Measurements from ENCODE around the gene CIBAR2.
"Not testable (repeated sequence)": the region's sequence is repeated elsewhere in the genome, so short reads cannot be mapped to it uniquely, and the experiment has no call there.

Gene CIBAR2

DNA sequence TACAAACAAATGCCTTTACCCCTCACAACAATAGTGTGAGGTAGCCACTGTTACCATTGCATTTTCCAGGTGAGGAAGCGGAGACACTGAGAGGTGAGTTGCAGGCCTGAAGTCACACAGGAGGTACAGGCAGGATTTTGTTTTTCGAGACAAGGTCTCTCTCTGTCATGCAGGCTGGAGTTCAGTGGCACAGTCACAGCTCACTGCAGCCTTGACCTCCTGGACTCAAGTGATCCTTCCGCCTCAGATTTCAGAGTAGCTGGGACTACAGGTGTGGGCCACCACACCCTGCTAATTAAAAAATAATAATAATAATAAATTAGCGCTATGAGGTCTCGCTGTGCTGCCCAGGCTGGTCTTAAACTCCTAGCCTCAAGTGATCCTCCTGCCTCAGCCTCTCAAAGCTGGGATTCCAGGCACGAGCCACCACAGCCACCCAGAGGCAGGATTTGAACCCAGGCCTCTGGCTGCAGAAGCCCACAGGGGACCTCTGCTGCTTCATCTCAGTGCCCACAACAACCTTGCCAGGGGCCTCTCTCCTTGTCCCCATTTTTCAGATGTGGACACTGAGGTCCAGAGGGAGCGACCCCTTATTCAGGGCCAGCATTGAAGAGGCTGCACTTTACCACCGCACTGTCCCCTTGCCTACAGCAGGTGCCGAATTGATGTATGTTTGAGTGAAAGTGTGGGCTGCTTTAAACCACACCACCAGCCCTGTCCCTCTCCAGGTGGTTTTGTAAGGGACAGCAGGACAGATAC is 16.0 kb upstream of the CIBAR2 start:
- DNase-seq (ENCODE audit: low read depth in 2 of 2) = no peak

DNA sequence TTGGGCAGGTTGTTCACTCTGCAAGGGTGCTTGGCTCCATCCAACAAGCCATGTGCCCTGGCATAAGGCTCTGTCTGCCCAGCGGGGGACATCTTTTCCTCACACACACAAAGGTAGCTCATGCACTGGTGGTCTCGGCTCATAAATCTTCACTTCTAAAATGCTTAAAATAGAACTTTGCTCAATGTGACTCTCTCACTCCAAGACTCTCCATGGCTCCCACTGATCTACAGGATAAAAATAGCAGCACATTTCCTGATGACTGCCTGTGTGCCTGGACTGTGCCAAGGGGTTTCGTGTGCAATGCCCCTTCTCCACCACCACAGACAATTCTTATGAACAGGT is 15.1 kb upstream of the CIBAR2 start:
- DNase-seq (ENCODE audit: low read depth in 2 of 2) = no peak

DNA sequence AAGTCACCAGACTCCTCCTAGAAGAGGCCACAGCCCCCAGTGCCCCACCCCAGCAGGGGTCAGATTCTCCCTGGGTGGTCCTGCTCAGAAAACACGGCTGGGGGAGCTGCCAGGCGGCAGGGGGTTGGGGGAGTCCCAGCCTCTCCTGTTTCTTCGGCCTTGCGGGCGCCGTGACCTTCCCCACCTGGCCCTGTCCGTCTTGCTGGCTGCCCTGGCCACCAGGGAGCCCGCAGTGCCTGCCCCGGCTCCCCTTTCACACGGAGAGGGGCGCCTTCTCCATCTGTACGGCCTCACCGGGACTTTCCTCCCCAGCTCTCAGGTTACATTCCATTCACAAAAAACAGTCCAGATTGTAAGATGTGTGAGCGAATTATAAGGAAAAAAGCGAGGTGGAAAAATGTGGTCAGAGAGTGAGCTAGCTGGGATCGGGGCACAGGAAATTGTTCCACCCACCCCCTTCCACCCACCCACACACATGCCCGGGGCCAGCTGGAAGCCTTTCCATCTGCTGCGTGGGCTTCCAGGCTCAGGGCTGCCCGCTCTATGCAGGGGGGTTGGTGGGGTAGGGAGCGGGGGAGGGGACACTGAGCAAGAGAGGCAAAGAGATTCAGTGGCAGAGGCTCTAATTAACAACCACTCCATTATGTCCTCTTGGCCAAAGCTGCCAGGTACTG is 14.6 kb upstream of the CIBAR2 start:
- peak in 1 of 2 donors; percentile 14 for DNase-seq (ENCODE audit: low read depth in 2 of 2)

DNA sequence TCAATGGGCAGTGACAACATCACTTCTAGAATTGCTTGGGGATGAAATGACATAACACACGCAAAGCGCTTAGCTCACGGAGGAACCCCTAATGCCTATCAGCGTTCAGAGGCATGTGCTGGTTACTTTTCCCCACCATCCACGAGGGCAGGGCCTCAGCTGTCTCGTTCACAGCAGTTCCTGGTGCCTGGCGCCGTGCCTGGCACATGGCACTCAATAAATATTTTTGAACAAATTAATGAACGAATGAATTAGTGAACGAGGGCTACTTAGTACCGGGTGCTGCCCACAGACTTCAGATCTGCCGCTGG is 14.1 kb upstream of the CIBAR2 start:
- DNase-seq (ENCODE audit: low read depth in 2 of 2) = no peak

DNA sequence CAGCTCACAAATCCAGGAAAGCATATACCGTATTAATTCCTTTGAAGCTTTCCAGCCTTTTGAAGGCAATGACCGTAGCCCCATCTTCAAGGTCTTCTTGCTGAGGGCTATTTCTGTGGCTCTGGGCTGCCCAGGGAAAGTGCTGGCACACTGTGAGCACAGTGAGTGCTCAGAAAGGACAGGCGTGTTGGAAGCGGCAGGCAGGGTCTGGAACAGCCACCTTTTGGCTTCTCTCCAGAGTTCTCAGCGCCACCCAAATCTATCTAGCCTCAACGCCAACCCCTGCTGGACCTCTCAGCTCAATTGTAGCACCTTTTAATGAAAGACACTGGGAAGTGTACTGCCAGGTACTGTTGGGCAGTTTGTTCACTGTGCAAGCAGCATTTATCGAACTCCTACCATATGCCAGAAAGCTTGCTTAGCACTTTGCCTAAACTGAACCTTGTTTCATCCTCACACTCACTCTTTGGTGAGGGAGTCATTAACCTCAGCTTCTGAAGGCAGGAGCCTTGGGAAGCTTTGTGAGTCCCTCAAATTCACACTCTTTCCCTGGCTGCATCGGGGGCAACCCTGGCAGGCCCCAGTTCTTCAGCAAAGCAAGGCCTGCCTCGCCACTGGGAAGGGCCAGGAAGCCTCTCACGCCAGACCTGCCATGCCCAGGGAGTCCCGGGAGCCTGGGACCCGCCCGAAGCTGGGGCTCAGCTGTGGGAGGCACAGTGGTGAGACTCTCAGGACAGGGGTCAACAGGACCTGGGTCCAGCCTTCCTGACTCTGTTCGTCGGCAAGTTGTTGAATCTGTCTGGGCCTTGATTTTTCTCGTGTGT is 13.5 kb upstream of the CIBAR2 start:
- DNase-seq (ENCODE audit: low read depth in 2 of 2) = no peak

DNA sequence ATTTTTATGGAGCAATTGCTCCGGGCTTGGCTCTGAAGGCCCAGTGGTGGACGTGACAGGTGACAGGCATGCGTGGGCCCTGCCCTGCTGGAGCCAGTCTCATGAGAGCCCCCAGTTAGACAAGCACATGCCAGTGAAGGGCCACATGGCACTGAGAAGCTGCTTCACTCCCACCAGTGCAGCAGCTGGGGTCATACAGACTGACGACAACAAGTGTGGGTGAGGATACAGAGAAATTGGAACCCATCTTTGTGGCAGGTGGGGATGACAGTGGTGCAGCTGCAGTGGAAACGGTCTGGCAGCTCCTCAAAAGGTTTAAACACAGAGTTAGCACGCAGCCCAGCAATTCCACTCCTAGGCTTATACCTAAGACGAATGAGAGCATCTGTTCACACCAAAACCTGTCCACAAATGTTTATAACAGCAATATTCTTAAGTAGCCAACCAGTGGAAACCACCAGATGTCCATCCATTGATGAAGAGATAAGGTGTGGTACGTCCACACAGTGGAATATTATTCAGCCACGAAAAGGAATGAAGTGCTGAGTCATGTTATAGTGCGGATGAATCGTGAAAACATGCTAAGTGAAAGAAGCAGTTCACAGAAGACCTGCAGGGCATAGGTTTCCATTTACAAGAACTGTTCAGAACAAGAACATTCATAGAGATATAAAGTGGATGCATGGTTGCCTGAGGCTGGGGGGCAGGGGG is 12.5 kb upstream of the CIBAR2 start:
- DNase-seq (ENCODE audit: low read depth in 2 of 2) = no peak

DNA sequence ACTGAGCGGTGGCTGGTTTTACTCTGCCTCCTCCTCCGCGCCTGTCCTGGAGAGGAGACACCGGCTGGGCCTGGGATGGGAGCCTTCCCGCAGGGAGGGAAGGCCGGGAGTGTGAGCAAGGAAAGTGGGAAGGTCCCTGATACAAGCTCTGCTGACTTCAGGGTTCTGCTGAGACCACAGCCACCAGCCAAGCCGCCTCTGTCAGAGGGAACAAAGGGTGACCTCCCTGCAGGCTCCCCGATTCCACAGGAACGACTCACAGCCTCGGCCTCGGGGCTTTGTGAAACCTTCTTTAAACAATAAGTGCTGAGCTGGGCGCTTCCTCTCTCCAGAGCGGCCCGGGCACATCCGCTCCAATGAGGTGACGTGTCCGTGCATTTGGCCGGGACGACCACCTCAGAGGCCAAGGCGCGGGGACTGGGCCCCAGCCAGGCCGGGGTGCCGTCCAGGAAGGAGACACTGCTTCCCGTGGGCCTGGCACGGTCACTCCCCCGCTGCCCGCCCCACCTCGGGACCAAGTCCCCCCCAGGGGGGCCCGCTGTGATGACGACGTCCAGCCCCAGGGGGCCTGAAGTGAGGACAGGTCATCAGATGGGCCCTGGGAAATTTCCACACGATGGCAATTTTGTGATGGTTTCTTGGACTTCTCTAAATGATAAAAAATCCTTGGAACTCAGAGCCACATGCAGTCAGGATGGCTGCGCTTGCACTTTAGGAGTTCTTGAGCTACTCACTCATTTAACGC is 11.8 kb upstream of the CIBAR2 start:
- DNase-seq (ENCODE audit: low read depth in 2 of 2) = no peak

DNA sequence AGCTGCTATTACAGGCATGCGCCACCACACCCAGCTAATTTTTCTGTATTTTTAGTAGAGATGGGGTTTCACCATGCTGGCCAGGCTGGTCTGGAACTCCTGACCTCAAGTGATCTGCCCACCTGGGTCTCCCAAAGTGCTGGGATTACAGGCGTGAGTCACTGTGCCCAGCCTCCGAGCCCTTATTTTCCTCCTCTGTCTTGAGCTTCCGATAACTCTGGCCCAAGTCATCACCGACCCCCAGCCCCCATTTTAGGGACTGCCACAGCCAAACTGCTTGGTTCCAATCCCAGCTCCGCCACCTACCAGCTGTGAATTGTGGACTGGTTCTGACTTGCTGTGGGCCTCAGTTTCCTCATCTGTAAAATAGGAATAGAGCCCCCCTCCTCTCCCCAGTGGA is 11.2 kb upstream of the CIBAR2 start:
- DNase-seq (ENCODE audit: low read depth in 2 of 2) = not testable (repeated sequence)

DNA sequence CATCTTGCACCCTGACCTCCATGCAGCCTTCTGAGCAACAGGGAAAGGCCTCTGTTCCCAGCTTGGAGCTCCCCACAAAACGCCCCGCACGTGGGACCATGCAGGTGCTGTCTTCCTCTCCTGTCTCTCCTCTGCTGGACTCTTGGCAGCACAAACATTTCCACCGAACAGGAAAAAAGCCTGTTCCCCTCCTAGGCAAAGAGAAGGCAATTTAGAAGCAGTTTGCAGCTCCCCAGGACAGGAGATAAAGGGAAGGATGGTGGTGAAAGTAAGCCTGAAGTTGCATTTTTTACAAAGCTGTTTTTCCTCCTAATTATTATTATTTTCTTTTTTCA is 7.7 kb upstream of the CIBAR2 start:
- DNase-seq (ENCODE audit: low read depth in 2 of 2) = no peak

DNA sequence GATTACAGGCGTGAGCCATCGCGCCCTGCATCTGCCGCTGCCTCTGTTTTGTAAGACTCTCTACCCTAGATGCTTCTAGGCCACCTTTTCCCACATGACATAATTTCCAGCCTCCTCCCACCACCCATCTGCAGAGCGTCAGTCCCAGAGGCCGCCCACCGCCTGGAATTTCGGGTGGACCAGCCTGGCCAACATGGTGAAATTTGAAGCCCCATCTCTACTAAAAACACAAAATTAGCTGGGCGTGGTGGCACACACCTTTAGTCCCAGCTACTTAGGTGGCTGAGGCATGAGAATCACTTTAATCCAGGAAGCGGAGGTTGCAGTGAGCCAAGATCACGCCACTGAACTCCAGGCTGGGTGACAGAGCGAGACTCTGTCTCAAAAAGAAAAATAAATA is 5.1 kb upstream of the CIBAR2 start:
- DNase-seq (ENCODE audit: low read depth in 2 of 2) = no peak

DNA sequence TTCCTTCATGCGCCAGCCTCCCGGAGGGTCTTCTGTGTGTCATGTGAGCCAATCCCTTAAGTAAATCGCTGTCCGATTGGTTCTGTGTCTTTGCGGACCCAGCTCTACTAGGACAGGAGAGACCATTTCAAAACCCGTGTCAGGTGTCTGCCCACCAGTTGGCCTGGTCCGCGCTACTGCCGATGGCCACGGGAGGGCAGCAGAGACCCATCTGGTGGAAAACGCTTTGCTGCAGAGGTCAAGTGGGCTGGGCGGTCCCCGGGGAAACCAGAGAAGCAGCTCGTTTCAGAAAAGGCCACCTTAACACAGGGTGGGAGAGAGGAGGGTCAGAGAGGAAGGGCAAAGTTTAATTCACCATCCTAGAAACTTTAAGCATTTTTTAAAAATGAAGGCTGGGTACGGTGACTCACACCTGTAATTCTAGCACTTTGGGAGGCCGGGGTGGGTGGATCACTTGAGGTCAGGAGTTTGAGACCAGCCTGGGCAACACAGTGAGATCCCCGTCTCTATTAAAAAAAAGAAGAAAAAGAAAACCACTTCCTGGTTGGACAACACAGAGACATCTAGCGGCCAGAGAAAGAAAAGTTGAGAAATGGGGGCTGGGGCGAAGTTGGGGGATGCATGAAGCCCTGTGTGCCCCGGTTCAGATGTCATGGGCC is 2.8 kb upstream of the CIBAR2 start:
- DNase-seq (ENCODE audit: low read depth in 2 of 2) = peak; percentile 77 to 78

DNA sequence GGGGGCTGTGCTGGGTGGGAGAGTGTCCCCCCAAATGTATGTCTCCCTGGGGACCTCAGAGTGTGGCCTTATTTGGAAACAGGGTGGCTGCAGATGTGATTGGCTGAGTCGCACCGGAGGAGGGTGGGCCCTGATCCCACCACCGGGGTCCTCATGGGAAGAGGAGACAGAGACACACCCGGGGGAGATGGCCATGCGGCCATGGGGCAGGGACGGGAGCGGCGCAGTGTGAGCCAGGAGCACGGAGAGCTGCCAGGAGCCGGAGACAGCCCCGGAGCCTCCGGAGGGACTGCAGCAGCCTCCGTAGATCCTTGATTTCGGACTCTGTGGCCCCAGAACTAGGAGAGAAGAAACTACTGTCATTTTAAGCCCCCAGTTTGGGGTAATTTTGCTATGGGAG is 1.6 kb upstream of the CIBAR2 start:
- no peak for DNase-seq (ENCODE audit: low read depth in 2 of 2)

DNA sequence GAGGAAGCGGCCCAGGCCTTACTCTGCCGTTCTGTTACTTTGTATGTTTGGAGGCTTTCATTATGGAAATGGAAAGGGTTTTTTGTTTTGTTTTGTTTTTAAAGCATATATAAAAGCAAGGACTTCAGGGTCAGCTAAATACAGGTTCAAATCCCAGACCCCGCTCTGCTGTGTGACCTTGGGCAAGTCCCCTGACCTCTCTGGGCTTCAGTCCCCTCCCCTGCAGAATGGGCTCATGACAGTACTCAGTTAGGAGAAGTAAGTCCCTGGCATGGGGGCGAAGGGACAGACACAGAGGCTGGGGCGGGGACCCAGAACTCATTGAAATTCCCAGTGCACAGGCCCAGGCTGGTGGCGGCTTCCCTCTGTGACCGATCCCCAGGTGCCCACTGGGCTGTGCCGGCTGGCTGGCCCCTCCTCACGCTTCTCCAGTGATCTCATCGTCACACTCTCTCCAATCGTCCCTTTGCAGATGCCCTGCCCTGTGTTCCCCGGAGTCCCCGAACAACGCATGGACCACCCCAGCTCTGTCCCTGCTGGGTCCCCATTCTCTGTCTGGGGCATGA is 979 bp upstream of the CIBAR2 start:
- no peak for DNase-seq (ENCODE audit: low read depth in 2 of 2)

DNA sequence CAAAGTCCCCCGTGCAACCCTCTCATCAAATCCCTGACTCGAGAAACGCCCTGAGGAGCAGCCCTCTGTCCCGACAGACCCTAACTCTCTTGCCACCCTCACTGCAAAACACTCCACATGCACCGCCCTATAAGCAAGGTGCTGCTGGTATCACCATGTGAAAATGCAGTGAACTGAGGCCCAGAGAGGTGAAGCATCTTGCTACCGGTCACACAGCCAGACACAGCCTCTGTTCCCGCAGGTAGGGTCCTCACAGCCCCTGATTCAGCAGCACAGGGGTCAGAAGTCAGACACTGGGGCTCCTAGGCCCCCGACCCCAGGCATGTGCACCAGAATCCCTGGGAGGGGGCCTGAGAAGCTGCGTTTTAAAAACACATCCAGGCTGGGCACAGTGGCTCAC is 1.1 kb downstream of the CIBAR2 start:
- DNase-seq (ENCODE audit: low read depth in 2 of 2) = no peak

DNA sequence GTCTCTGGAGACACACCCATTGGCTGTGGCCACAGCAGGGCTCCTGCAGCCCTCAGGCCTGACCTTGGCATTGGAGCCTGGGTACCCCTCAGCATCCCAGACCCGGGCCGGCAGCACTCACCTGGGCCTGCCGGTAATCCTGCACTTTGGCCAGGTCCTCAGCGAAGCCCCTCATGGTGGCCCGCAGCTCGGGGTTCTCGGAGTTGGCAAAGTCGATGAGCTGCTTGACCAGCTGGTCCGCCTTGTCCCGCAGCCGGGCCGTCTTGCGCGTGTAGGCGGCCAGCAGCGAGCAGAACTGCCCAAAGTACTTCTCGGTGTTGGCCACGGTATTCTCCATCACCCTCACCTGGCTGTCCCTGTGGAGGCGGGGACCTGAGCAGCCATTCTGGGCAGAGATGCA is 2.2 kb downstream of the CIBAR2 start:
- no peak for DNase-seq (ENCODE audit: low read depth in 2 of 2)

DNA sequence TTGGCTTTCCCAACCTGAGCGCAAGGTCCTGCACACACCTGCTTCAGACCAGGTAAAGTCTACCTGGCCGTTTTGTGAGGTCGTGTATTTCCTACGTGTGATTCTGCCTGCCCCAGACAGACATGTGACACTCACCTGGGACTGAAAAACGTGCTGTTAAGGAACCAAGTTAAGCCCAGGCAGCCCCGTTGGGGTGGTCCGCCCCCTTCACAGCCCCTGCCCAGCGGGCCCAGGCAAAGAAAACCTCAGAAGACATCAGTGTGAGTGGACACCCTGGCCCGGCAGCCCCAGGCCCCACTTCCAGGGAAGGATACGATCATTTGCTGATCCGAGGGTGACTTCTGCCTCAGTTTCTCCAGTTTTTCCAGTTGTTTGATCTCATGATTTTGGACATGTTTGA is 4.7 kb downstream of the CIBAR2 start:
- DNase-seq (ENCODE audit: low read depth in 2 of 2) = no peak

DNA sequence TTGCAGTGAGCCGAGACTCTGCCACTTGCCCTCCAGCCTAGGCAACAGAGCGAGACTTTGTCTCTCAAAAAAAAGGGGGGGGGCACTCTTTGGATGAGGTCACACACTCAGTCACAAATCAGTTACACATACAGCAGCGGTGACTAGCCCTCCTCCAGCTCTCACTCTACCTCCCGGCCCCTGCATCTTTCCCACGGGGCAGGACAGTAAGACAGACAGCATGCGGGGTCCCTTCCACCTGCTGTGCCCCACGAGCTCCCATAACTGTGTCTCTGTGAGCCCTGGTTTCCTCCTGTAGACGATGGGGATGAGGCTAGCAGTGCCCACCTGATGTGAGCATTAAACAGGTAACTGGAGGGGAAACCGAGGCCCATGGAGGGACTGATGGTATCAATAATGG is 5.2 kb downstream of the CIBAR2 start:
- no peak for DNase-seq (ENCODE audit: low read depth in 2 of 2)

DNA sequence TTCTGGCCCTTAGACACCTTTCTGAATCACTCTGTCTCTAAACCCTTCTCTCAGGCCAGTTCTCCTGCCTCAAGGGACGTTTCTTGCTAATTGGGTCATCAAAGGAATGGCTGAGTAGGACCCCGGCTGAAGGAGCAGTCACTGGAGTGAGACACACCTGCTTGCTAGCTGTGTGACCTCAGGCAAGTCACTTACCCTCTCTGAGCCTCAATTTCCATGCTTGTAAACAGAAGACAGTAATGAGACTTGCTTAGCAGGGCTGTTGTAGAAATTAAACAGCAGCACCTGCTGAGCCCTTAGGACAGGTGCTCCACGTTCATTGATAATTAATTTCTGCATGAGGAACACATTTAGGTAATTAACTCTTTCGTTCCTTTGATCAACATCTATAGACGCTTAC is 6.8 kb downstream of the CIBAR2 start:
- DNase-seq (ENCODE audit: low read depth in 2 of 2) = no peak

DNA sequence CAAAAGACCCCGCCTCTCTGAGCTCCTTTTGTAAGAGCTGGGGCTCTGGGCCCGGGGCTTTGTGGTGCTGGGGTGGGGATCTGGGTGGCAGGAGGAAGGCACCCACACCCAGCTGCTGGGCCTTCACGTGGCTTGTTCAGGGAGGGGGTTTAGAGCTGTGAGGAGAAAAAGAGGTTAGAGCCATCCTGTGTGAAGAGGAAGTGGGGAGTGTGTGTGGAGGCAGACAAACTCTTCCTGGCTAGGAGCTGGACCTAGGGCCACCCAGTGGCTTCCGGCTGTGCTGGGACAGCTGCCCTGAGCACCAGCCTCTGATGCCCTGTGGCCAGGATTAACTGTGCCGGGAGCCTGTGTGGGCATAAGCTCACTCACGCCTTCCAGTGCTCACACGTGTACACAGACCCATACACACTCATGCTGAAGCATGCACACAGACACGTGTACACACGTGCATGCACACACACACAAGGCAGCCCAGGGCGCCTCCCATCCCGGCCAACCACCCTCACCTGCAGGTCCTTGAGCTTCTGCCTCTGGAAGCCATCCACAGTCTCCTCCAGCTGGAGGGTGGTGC is 7.4 kb downstream of the CIBAR2 start:
- DNase-seq (ENCODE audit: low read depth in 2 of 2) = no peak

DNA sequence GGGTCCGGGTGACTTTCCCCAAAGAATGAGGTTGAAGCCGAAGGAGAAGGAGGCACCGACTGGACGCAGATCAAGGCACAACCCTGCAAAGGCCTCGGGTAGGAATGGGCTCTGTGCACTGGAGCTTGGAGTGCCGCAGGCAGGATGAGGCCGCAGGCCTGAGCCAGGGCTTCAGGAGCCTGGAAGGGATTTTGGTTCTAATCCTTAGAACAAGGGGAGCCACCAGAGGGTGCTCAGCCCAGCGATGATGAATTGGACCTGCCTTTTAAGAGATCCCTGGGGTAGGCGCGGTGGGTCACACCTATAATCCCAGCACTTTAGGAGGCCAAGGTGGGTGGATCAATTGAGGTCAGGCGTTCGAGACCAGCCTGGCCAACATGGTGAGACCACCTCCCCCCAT is 8.1 kb downstream of the CIBAR2 start:
- no peak for DNase-seq (ENCODE audit: low read depth in 2 of 2)

Measured in stimulated activated CD8-positive, alpha-beta memory T cell treated with anti-CD3 and anti-CD28 coated beads, Interleukin-15, amount 100 ng/mL, for 48 hours (primary cell).